ENCODE results near the gene FGFR3.
"Not testable (repeated sequence)": the region's sequence is repeated elsewhere in the genome, so short reads cannot be mapped to it uniquely, and the experiment has no call there.

The FGFR3 gene

GRCh38 chr4:1832690-1833089, 39.6 kb downstream of the FGFR3 start:
- no peak overlapping the region for H2AFZ ChIP-seq (ENCODE audit: low read length)
- H3K79me2 ChIP-seq (ENCODE audit: insufficient read depth, low read length), result no peaks in the 10 kb centered on the region
- no peak overlapping the region for H3K4me3 ChIP-seq (ENCODE audit: low read depth, low read length, poor library complexity, severe bottlenecking)
- H3K4me2 ChIP-seq (ENCODE audit: low read length), result no peak overlapping the region
- H3K27me3 ChIP-seq (ENCODE audit: insufficient read depth, low read length), result no peaks in the 10 kb centered on the region
- TF ChIP-seq EZH2 (IDR thresholded peaks at IDR 0.05; ENCODE audit: borderline replicate concordance, low read length) (no peak), CTCF (IDR thresholded peaks at IDR 0.05; ENCODE audit: low read length) (no peak)
- H3K4me1 ChIP-seq (ENCODE audit: insufficient read depth, low read length, severe bottlenecking), result peaks cover 49% of the 10 kb centered on the region
- H3F3A ChIP-seq (ENCODE audit: insufficient read depth, low read length), result no peaks in the 10 kb centered on the region
- H3K9ac ChIP-seq (ENCODE audit: low read length), result no peak overlapping the region
- peak overlapping the region; percentile 94 for H3K27ac ChIP-seq (ENCODE audit: low read depth, low read length, poor library complexity, severe bottlenecking)
- H4K20me1 ChIP-seq (ENCODE audit: insufficient read depth, low read length), result no peaks in the 10 kb centered on the region
- no peaks in the 10 kb centered on the region for H3K9me3 ChIP-seq (ENCODE audit: low read length)
- H3K9me2 ChIP-seq (ENCODE audit: low read depth, low read length), result no peaks in the 10 kb centered on the region
- H3K36me3 ChIP-seq (ENCODE audit: insufficient read depth, low read length), result peaks cover 34% of the 10 kb centered on the region; the same call in 1 of the 2 replicates

- H3K4me1 ChIP-seq (ENCODE audit: insufficient read depth, low read length, severe bottlenecking), result peaks cover 49% of the 10 kb centered on the region
- H3K9me3 ChIP-seq (ENCODE audit: low read length), result no peaks in the 10 kb centered on the region
- H3F3A ChIP-seq (ENCODE audit: insufficient read depth, low read length), result no peaks in the 10 kb centered on the region
- no peaks in the 10 kb centered on the region for H3K9me2 ChIP-seq (ENCODE audit: low read depth, low read length)
- peak overlapping the region; percentile 50; the same call in 1 of the 2 replicates for H3K9ac ChIP-seq (ENCODE audit: low read length)
- no peaks in the 10 kb centered on the region for H3K79me2 ChIP-seq (ENCODE audit: insufficient read depth, low read length)
- H3K27me3 ChIP-seq (ENCODE audit: insufficient read depth, low read length), result no peaks in the 10 kb centered on the region
- no peaks in the 10 kb centered on the region for H4K20me1 ChIP-seq (ENCODE audit: insufficient read depth, low read length)
- TF ChIP-seq EZH2 (IDR thresholded peaks at IDR 0.05; ENCODE audit: borderline replicate concordance, low read length) (no peak), CTCF (IDR thresholded peaks at IDR 0.05; ENCODE audit: low read length) (no peak)
- H3K27ac ChIP-seq (ENCODE audit: low read depth, low read length, poor library complexity, severe bottlenecking), result peak overlapping the region; percentile 93
- no peak overlapping the region for H3K4me3 ChIP-seq (ENCODE audit: low read depth, low read length, poor library complexity, severe bottlenecking)
- no peak overlapping the region for H2AFZ ChIP-seq (ENCODE audit: low read length)
- peak overlapping the region; percentile 52; the same call in 1 of the 2 replicates for H3K4me2 ChIP-seq (ENCODE audit: low read length)
- peaks cover 37% of the 10 kb centered on the region; the same call in 1 of the 2 replicates for H3K36me3 ChIP-seq (ENCODE audit: insufficient read depth, low read length)
These were observed 40.4 kb downstream of the FGFR3 start for GRCh38 chr4:1833307-1834046.

- H3K36me3 ChIP-seq (ENCODE audit: insufficient read depth, low read length), result peaks cover 42% of the 10 kb centered on the region; the same call in 1 of the 2 replicates
- no peaks in the 10 kb centered on the region for H3K79me2 ChIP-seq (ENCODE audit: insufficient read depth, low read length)
- no peaks in the 10 kb centered on the region for H3K9me3 ChIP-seq (ENCODE audit: low read length)
- H3K9me2 ChIP-seq (ENCODE audit: low read depth, low read length), result no peaks in the 10 kb centered on the region
- peak overlapping the region; percentile 52; the same call in 1 of the 2 replicates for H3K4me2 ChIP-seq (ENCODE audit: low read length)
- TF ChIP-seq EZH2 (IDR thresholded peaks at IDR 0.05; ENCODE audit: borderline replicate concordance, low read length) (no peak), CTCF (IDR thresholded peaks at IDR 0.05; ENCODE audit: low read length) (no peak)
- H3K4me1 ChIP-seq (ENCODE audit: insufficient read depth, low read length, severe bottlenecking), result peaks cover 55% of the 10 kb centered on the region
- no peaks in the 10 kb centered on the region for H3K27me3 ChIP-seq (ENCODE audit: insufficient read depth, low read length)
- H3K9ac ChIP-seq (ENCODE audit: low read length), result peak overlapping the region; percentile 50; the same call in 1 of the 2 replicates
- no peaks in the 10 kb centered on the region for H3F3A ChIP-seq (ENCODE audit: insufficient read depth, low read length)
- H3K4me3 ChIP-seq (ENCODE audit: low read depth, low read length, poor library complexity, severe bottlenecking), result no peak overlapping the region
- H2AFZ ChIP-seq (ENCODE audit: low read length), result no peak overlapping the region
- H3K27ac ChIP-seq (ENCODE audit: low read depth, low read length, poor library complexity, severe bottlenecking), result peak overlapping the region; percentile 93
- H4K20me1 ChIP-seq (ENCODE audit: insufficient read depth, low read length), result no peaks in the 10 kb centered on the region
These were observed 41.1 kb downstream of the FGFR3 start for GRCh38 chr4:1834047-1834775.

GRCh38 chr4:1835836-1836235, 42.7 kb downstream of the FGFR3 start:
- H3K27me3 ChIP-seq (ENCODE audit: insufficient read depth, low read length); H3K9ac ChIP-seq (ENCODE audit: low read length); H3K4me3 ChIP-seq (ENCODE audit: low read depth, low read length, poor library complexity, severe bottlenecking); H3K9me2 ChIP-seq (ENCODE audit: low read depth, low read length); H4K20me1 ChIP-seq (ENCODE audit: insufficient read depth, low read length); H2AFZ ChIP-seq (ENCODE audit: low read length); H3K9me3 ChIP-seq (ENCODE audit: low read length); H3F3A ChIP-seq (ENCODE audit: insufficient read depth, low read length); H3K79me2 ChIP-seq (ENCODE audit: insufficient read depth, low read length); H3K4me2 ChIP-seq (ENCODE audit: low read length): not testable (repeated sequence)
- H3K27ac ChIP-seq (ENCODE audit: low read depth, low read length, poor library complexity, severe bottlenecking), result peak overlapping the region; percentile 43
- peaks cover 45% of the 10 kb centered on the region; the same call in 1 of the 2 replicates for H3K36me3 ChIP-seq (ENCODE audit: insufficient read depth, low read length)
- peaks cover 47% of the 10 kb centered on the region for H3K4me1 ChIP-seq (ENCODE audit: insufficient read depth, low read length, severe bottlenecking)
